Muscle of arm (tissue), 12 donors: ENCODE data around the gene DLG2. TPM values are rescaled to one million over a fixed set of nuclear protein-coding genes. Genes with fewer than 3 reads are reported as not detected.
"Not testable (repeated sequence)": the region's sequence is repeated elsewhere in the genome, so short reads cannot be mapped to it uniquely, and the experiment has no call there.

Experiments
- DNase-seq: peaks from one replicate; pipeline ENCODE4 v3.0.0-alpha.2; 2013
- polyA plus RNA-seq, 12 donors: library from polyadenylated mRNA; unstranded; fragments of 120-200 nt; gene quantifications; one replicate each; pipeline ENCODE4 v1.2.1, GENCODE V29; 2013; ENCODE audit not compliant: insufficient read length in 12 of 12

Gene DLG2
- polyA plus RNA-seq, 12 donors, result 8.3 to 18.2 (median 14.0) TPM; not detected in 1

DNA sequence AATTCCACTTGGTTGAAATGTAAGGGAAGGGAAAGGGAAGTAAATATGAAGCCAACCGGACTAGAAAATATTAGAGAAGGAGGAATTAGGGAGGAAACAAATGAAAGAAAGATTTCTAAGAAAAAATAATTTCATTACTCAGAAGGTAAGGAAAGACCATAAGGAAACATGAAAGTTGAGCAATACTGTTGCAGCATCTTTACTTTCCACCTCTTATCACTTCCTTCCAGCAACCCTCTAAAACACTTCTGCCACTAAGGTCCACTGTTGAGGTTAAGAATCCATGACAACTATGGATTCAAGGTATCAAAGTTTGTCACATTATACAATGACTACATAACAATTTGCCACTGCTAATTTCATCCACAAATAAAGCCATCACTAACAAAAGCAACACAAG is 308.6 kb downstream of the DLG2 start:
- no peak for DNase-seq

DNA sequence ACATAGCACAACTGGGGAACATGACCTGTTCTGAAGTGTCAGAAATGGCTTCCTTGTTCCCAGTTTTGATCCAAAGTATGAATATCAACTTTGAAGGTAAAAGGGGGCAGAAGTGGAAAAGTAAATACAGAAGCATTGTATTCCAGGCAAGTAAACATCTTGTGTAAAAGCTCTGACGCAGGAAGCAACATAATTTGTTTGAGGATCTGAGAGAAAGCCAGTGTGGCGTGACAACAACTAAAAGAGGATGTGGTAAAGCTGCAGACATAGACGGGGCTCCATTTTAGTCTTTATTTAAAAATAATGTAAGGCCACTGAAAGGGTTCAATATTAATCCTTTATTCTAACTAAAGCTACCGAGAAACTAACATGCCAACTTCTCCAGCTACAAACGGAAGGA is 310.2 kb downstream of the DLG2 start:
- DNase-seq, result no peak

DNA sequence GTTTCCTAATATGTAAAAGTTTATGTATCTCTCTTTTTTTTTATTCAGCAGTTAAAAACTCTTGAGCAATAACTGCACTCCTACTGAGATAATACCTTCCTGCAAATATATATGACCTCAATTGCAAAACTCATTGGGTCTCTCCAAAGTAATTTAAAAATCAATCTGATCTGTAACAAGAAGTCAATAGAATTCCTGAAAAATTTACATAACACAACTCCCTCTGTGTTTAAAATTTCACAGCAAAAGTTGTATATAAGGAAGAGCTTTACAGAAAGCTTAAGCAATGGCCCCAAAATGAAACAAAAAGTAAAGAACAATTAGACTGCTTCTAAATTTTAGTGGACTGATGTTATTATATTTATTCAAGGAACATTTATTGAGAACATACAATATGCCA is 313.4 kb downstream of the DLG2 start:
- no peak for DNase-seq

DNA sequence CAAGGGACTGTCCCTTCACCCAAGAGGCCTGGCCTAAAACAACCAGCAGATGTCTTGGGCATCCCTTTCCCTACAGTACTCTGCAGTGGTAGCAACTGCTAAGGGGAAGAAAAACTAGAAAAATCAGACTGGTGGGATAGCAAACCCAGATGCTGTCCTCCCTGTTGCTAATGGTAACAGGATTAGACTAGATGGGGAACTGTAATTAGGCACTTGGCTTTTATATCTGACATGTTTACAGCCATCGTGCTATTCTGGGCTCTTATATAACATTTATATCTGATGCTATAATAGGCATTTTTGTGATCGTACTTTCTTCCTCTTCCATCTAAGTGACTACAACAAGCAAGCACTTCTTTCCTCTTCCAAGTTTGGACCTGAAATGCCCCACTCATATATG is 316.7 kb downstream of the DLG2 start:
- DNase-seq, result no peak

DNA sequence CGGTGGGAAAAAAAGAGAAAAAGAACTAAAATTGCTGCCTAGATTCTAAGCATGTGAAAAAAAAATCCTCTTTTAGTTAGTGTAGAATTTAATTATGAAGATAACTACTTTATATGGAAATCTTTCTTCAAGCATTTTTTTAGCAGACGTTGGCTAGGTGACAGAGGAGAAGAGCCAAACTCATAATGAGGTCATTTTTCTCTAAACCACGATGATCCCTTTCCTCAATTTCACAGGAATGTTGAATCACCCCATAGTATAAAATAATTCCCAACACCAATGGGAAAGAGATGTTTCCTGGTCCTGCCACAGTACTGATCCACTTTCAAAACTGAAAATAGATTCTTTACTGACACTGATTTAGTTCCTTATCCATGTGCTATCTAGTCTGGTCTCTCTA is 319.8 kb downstream of the DLG2 start:
- peak; percentile 18 for DNase-seq

DNA sequence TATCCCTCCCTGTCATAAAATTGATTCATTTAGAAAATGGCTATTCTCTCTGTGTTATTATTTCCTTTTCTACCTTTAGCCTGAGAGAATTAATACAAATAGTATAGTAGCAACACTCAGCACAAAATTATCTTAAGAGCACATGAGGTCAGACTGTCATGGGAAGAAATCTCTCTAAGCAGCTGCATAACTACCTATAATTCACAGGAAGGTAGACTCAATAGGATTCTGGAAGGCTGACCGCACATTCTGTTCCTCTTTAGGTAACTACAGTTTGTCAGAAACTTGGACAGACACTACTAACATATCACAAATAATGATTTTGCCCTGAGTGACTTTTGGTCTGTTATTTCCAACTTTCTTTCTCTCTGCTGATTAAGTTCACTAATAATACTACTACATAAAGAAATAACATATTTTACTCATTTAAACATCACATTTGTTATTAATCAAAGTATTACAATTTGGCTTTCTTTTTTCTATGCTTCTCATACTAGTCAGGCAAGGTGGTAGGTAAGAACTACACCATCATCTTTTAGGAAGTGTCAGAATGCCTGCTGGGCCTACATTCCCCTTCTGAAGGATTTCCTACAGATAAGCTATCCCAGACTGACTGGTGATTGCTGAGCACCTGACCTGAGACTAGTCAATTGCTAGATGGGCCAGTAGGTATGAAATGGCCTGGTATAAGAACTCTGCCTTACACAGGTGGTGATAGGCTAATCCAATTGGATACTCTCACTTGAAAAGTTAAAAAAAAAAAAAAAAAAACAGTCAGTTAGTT is 325.1 kb downstream of the DLG2 start:
- DNase-seq, result no peak

DNA sequence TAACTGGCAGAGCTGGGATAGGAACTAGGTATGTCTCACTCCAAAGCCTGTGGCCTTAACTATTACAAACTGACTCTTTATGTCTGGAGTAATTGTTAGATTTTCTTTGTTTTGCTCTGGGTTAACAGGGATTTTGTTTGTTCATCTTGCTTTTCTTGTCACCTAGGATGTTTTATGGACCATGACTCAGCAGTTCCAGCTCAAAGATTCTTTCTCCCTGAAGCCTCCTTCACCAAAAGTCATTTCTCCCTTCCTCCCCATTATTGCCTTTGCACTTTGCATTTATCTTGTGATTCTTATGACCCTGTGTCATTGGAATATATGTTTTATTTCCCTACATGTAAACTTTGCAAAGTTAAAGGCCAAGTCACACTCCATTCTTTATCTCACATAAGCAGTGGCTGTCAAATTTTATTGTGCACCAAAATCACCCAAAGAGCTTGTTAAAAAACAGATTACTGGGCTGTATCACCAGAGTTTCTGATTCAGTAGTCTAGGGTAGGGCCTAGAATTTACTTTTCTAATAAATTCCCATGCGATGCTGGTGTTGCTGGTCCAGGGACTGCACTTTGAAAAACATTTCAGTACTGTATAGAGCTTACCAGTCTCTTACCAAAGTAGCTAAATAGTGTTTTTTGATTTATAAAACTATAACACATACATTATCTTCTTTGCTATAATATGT is 327.7 kb downstream of the DLG2 start:
- no peak for DNase-seq

DNA sequence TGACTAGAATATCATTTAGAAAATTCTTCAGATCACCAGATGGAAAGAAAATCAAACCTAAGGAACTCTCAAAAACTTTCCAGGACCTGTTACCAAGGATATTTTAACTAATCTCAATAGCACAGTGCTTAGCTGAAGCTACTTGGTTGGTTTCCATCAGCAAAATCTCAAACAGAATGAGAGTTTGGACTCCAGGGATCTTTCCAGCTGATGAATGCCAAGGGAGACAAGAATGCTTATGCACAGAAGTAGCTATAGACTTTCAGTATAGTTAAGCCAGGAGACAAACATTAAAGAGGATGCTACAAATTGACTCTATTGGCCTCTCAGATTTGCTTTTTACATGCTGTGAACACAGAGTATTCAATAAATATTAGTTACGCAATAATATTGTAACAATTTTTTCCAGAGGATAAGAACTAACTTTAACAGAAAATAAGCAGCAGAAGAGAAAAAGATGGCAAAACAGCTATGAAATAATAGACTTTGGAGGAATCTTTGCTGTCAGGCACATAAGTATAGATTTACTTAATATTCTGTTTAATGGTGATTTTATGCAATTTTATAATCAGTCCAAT is 331.4 kb downstream of the DLG2 start:
- peak; percentile 45 for DNase-seq

GRCh38 chr11:85281550-85281949 is 345.6 kb downstream of the DLG2 start:
- no peak for DNase-seq

DNA sequence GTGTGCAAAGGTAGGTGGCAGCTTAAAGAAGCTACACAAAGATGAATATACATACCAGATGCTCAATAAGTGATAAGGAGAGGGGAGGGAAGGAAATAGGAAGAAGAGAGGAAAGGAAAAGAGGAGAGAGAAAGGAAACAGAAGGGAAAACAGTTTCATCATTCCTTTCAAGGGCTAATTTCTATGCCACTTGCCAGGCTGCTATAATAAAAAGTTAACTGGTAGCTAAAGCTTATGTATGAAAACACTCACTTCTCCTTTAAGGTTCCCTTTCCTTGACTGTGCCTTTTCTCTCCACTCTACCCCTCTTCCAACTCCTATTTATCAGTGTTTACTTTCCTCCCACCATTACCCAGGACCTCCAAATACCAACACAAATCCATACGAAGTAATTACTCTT is 347.9 kb downstream of the DLG2 start:
- no peak for DNase-seq

GRCh38 chr11:85277693-85278092 is 349.5 kb downstream of the DLG2 start:
- no peak for DNase-seq

- no peak for DNase-seq
Observed at GRCh38 chr11:85276332-85276731, 350.8 kb downstream of the DLG2 start.

GRCh38 chr11:85270315-85270714 is 356.8 kb downstream of the DLG2 start:
- not testable (repeated sequence) for DNase-seq

GRCh38 chr11:85269109-85269508 is 358.0 kb downstream of the DLG2 start:
- no peak for DNase-seq

- DNase-seq, result no peak
Observed at GRCh38 chr11:85266646-85267045, 360.5 kb downstream of the DLG2 start.

DNA sequence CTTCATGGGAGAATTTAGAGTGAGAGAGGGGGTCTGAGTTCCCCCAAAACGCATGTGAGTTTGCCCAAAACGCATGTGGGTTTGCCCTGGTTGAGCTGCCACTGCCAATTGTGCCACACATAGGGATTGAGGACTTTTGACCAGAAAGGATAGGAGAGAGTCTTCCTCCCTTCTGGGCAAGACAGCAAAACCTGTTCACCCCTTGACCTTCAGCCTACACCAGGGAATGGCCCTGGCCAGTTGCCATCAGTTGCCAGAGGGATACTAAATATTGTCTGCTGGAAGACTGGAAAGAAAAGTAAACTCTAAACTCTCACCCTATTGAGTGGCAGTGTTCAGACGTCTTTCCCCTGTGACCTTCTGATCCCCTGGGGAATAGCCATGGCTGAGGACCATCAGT is 363.8 kb downstream of the DLG2 start:
- no peak for DNase-seq

GRCh38 chr11:85257837-85258236 is 369.3 kb downstream of the DLG2 start:
- DNase-seq, result no peak

GRCh38 chr11:85256433-85256832 is 370.7 kb downstream of the DLG2 start:
- no peak for DNase-seq

GRCh38 chr11:85249482-85249881 is 377.7 kb downstream of the DLG2 start:
- no peak for DNase-seq

GRCh38 chr11:85247797-85248196 is 379.3 kb downstream of the DLG2 start:
- no peak for DNase-seq

- no peak for DNase-seq
Observed at GRCh38 chr11:85238906-85239305, 388.2 kb downstream of the DLG2 start.

DNA sequence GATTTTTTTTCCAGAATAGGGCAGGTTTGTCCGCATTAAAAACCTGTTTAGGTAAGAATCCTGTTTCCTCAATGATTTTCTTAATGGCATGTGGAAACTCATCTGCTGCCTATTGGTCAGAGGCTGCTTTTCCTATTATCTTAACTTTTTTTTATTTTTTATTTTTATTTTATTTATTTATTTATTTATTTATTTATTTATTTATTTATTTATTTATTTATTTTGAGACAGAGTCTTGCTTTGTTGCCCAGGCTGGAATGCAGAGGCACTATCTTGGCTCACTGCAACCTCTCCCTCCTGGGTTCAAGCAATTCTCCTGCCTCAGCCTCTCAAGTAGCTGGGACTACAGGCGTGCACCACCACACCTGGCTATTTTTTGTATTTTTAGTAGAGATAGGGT is 389.1 kb downstream of the DLG2 start:
- not testable (repeated sequence) for DNase-seq

DNA sequence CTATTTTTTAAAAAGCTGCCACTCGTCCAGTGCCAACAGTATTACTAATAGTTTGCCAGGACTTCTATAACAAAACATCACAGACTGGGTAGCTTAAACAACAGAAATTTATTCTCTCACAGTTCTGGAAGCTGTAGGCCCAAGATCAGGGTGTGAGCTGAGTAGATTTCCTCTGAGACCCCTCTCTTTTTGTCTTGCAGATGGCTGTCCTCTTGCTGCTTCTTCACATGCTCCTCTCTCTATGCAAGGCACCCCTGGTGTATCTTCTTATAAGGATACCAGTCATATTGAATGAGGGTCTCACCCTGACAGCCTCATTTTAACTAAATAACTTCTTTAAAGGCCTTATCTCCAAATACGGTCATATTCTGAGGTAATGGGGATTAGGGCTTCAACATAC is 390.9 kb downstream of the DLG2 start:
- no peak for DNase-seq
